GM21619 (cell line): ENCODE measurements around the gene TNFRSF19.

Experiments
- ATAC-seq: cut with Tn5 transposase; IDR thresholded peaks from one replicate; pipeline ENCODE4 v1.9.1; 2021; ENCODE audit not compliant: unreplicated experiment

The TNFRSF19 gene

DNA sequence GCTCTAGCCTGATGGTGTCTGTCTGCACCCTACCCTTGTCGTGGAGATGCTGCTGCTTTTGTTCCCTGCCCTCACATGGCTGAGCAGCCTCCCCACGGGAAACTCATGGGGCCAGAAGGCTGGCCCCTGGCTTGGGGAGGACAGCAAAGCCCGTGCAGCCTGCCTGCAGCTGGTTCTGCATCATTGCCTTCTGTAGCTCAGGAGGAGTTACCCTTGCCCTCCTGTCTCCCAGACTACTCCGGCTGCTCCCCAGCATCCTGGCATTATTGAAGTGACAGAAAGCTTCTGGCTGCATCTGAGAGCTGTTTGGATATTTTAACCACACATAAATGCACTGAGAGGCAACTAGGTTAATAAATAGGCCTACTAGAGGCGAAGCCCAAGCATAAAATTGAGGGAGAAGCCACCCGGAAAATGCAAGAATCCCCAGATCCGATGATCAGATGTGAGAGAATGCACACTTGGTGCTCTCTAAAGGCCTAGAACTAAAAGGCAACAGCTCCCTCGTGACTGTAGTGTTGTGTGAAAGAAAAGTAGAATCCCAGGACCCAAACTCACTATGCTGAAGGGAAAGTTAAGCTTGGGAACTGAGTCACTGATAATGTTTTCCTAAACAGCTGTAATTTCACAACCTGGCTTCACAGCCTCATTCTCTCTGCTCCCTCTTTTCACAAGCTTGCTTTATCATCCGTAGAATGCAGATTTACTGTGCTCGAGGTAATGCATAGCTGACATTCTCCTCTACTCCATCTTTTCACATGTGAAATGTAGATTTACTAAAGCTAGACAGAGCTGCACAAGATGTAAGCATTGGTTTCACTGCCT, 110.8 kb downstream of the TNFRSF19 start:
- ATAC-seq: no peak

DNA sequence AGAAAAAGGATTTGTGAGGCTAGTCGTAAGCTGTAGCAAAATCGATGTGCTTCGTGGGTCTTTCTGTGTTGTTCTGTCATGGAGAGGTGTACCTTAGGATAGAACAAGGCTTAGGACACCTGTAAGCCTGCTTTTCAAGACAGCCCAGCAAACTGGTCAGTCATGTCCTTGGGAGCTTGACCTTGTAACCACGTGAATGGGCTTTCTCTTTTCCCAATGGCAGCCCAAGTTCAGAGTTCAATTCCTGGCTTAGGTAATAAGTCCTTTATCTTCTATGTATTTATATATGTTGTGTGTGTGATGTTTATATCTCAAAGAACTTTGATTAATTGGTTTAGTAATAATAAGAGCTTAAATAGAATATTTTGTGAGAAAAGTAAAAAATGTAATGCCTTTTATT, 112.9 kb downstream of the TNFRSF19 start:
- no peak for ATAC-seq

GRCh38 chr13:23684647-23685046, 114.4 kb downstream of the TNFRSF19 start:
- no peak for ATAC-seq

DNA sequence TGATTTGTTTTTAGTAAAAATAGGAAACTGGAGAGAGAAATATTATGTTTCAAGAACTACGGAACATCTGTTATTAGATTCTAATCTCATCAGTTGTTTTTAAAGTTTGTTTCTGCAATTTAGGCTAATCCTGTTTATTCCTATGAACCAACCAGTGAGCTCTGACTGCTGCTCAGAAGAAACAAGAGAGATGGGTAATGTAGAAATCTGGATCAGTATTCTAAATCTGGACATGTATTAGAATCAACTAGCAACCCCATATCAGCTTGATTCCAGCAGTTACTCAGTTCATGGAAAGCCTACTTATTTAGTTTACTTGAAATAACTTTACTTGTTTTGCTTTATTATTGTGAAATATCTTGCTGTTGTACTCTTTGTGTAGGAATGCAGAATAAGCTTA, 115.2 kb downstream of the TNFRSF19 start:
- no peak for ATAC-seq

DNA sequence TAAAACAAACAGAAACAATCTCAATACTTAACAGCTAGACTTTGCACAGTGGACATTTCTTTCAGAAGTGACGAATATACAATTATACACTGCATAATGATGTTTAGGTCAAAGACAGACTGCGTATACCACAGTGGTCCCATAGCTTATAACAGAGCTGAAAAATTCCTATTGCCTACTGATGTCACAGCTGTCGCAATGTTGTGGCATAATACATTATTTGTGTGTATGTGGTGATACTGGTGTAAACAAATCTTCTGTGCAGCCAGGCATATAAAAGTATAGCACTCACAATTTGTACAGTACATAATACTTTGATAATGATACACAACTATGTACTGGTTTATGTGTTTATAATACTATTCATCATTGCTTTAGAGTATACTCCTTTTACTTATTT, 116.7 kb downstream of the TNFRSF19 start:
- ATAC-seq: no peak

DNA sequence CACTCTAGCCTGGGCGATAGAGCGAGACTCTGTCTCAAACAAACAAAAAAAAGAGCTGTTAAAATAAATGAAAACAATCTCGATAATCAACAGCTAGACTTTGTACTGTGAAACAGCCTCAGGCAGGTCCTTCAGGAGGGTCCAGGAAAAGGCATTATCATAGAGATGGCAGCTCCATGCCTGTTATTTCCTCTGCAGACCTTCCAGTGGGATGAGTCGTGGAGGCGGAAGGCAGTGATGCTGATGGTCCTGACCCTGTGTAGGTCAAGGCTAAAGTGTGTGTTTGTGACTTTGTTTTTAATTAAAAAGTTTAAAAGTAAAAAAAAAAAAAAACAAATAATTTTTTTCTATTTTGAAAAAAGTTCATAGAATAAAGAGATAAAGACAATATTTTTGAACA, 117.4 kb downstream of the TNFRSF19 start:
- no peak for ATAC-seq

DNA sequence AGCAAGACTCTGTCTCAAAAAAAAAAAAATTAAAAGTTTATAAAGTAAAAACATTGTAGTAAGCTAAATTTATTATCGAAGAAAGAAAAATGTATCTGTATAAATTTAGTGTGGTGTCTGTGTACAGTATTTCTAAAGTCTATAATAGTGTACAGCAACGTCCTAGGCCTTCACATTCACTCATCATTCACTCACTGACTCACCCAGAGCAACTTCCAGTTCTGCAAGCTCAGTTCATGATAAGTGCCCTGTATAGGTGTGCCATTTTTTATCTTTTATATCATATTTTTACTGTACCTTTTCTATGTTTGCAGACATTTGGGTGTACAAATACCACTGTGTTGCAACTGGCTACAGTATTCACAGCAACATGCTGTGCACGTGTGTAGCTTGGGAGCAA, 118.1 kb downstream of the TNFRSF19 start:
- no peak for ATAC-seq

GRCh38 chr13:23690668-23691067, 120.5 kb downstream of the TNFRSF19 start:
- ATAC-seq: no peak

DNA sequence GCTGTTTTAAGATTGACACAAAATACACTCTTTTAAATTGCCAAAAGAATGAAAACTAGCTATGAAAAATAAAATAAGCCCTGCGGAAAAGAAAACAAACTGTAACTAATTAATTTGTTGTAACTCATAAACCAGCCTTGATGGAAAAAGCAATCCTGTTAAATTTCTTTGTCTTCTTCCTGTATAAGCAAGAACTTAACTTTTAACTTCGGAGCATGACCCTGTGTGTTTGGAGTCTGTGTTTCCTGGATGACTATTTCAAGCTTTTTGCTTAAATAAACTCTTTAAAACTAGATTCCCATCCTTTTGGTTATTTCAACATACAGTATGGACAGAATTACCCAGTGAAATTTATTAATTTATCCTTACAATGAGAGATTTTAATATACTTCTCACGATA, 122.6 kb downstream of the TNFRSF19 start:
- ATAC-seq: no peak

GRCh38 chr13:23695196-23695595, 125.0 kb downstream of the TNFRSF19 start:
- no peak for ATAC-seq

- ATAC-seq: peak; percentile 73
Observed at GRCh38 chr13:23695711-23696464, 125.7 kb downstream of the TNFRSF19 start.

- no peak for ATAC-seq
Observed at GRCh38 chr13:23696610-23697009, 126.4 kb downstream of the TNFRSF19 start.

GRCh38 chr13:23697772-23698313, 127.6 kb downstream of the TNFRSF19 start:
- no peak for ATAC-seq

DNA sequence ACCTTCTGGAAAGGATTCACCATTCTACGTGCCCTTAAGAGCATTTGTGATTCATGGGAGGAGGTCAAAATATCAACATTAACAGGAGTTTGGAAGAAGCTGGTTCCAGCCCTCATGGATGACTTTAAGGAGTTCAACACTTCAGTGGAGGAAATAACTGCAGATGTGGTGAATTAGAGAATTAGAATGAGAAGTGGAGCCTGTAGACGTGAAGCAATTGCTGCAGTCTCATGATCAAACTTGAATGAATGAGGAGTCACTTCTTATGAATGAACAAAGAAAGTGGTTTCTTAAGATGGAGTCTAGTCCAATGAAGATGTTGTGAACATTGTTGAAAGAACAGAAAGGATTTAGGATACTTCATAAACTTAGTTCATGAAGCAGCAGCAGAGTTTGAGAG, 129.1 kb downstream of the TNFRSF19 start:
- ATAC-seq: no peak

- ATAC-seq: no peak
Observed at GRCh38 chr13:23701186-23701585, 131.0 kb downstream of the TNFRSF19 start.

GRCh38 chr13:23701636-23702035, 131.4 kb downstream of the TNFRSF19 start:
- ATAC-seq: no peak

GRCh38 chr13:23703246-23703860, 133.1 kb downstream of the TNFRSF19 start:
- no peak for ATAC-seq

- ATAC-seq: no peak
Observed at GRCh38 chr13:23705583-23705982, 135.4 kb downstream of the TNFRSF19 start.

GRCh38 chr13:23707674-23708073, 137.5 kb downstream of the TNFRSF19 start:
- no peak for ATAC-seq

- ATAC-seq: no peak
Observed at GRCh38 chr13:23709536-23709935, 139.3 kb downstream of the TNFRSF19 start.

DNA sequence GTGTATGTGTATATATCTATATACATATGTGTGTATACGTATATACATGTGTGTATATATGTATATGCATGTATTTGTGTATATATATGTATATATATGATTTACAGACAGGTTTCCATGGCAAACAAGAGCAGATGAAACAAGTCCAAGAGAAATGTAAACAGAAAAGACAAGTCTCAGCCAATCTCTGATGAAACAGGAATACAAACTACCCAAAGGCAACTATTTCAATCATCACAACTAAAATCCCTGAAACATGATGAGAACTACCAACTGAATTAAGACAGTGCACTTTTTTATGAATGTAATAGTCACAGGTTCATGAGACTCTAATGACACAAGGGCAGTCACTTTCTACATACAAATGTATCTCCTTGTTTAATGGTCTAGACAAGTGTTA, 140.2 kb downstream of the TNFRSF19 start:
- ATAC-seq: no peak

DNA sequence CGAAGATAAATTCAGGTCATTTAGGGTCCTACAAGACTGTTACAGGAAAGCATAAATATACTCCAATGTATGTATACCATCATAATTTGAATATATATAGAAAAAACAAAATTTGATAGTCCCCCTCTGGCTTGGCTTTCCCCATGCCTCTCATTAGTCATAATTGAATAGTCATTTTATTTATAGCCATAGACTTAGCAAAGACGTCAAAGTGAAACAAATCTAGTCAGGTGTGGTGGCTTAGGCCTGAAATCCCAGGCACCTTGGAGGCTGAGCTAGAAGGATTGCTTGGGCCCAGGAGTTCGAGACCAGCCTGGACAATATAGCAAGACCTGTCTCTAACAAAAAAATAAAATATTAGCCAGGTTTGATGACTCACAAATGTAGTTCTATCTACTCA, 141.1 kb downstream of the TNFRSF19 start:
- no peak for ATAC-seq
